ENCODE measurements around the gene DNAJC1.

Gene DNAJC1

GRCh38 chr10:22005763-22006162, 2.2 kb upstream of the DNAJC1 start:
- Histone ChIP-seq H3K4me2 (ENCODE audit: insufficient read depth, low read length) (no peak overlapping the region), H3K36me3 (ENCODE audit: insufficient read depth, low read length) (no peaks in the 10 kb centered on the region), H3K4me3 (ENCODE audit: low read depth in 1 of 2, low read length in 2 of 2) (no peak overlapping the region), H3K79me2 (ENCODE audit: insufficient read depth, low read length) (no peaks in the 10 kb centered on the region), H3K27me3 (ENCODE audit: insufficient read depth, low read length, poor library complexity) (peaks cover 10% of the 10 kb centered on the region), H3K4me1 (ENCODE audit: insufficient read depth, low read length) (peaks cover 35% of the 10 kb centered on the region), H3K9ac (ENCODE audit: low read depth, low read length) (no peak overlapping the region), H4K20me1 (ENCODE audit: insufficient read depth, low read length) (no peaks in the 10 kb centered on the region), H2AFZ (ENCODE audit: low read depth, low read length) (no peak overlapping the region), H3K9me3 (ENCODE audit: insufficient read depth, low read length, severe bottlenecking) (no peaks in the 10 kb centered on the region), H3K27ac (ENCODE audit: low read length) (no peak overlapping the region)
- DNase-seq: peak; percentile 47
- peak; percentile 8; the same call in 1 of the 3 replicates for ATAC-seq (ENCODE audit: insufficient read depth, low read depth)
- no peak for TF ChIP-seq CTCF (IDR thresholded peaks at IDR 0.05; ENCODE audit: borderline replicate concordance, extremely low read depth, low read length, poor library complexity, severe bottlenecking)
- TF ChIP-seq EZH2 (IDR thresholded peaks at IDR 0.05; ENCODE audit: borderline replicate concordance, low read depth, low read length, severe bottlenecking): no peak

- Histone ChIP-seq H4K20me1 (ENCODE audit: insufficient read depth, low read length) (no peaks in the 10 kb centered on the region), H3K79me2 (ENCODE audit: insufficient read depth, low read length) (no peaks in the 10 kb centered on the region), H2AFZ (ENCODE audit: low read depth, low read length) (peak overlapping the region; percentile 87), H3K36me3 (ENCODE audit: insufficient read depth, low read length) (no peaks in the 10 kb centered on the region), H3K27me3 (ENCODE audit: insufficient read depth, low read length, poor library complexity) (peaks cover 10% of the 10 kb centered on the region), H3K4me2 (ENCODE audit: insufficient read depth, low read length) (peak overlapping the region; percentile 98), H3K27ac (ENCODE audit: low read length) (peak overlapping the region; percentile 64), H3K4me1 (ENCODE audit: insufficient read depth, low read length) (peaks cover 35% of the 10 kb centered on the region), H3K9ac (ENCODE audit: low read depth, low read length) (peak overlapping the region; percentile 67), H3K4me3 (ENCODE audit: low read depth in 1 of 2, low read length in 2 of 2) (peak overlapping the region; percentile 41 to 64; a peak in 3 of 4 replicates), H3K9me3 (ENCODE audit: insufficient read depth, low read length, severe bottlenecking) (no peaks in the 10 kb centered on the region)
- DNase-seq: no peak
- ATAC-seq (ENCODE audit: insufficient read depth, low read depth): no peak
- TF ChIP-seq CTCF (IDR thresholded peaks at IDR 0.05; ENCODE audit: borderline replicate concordance, extremely low read depth, low read length, poor library complexity, severe bottlenecking) (no peak), EZH2 (IDR thresholded peaks at IDR 0.05; ENCODE audit: borderline replicate concordance, low read depth, low read length, severe bottlenecking) (no peak)
Observed at GRCh38 chr10:22003964-22004281, 393 bp upstream of the DNAJC1 start.

- no peaks in the 10 kb centered on the region for H4K20me1 ChIP-seq (ENCODE audit: insufficient read depth, low read length)
- H3K9me3 ChIP-seq (ENCODE audit: insufficient read depth, low read length, severe bottlenecking): no peaks in the 10 kb centered on the region
- peak; percentile 33 for DNase-seq
- peak overlapping the region; percentile 98 for H3K4me2 ChIP-seq (ENCODE audit: insufficient read depth, low read length)
- H3K4me1 ChIP-seq (ENCODE audit: insufficient read depth, low read length): peaks cover 35% of the 10 kb centered on the region
- peak overlapping the region; percentile 18; the same call in 1 of the 2 replicates for H3K27ac ChIP-seq (ENCODE audit: low read length)
- peak overlapping the region; percentile 67 for H3K9ac ChIP-seq (ENCODE audit: low read depth, low read length)
- peaks cover 7% of the 10 kb centered on the region for H3K27me3 ChIP-seq (ENCODE audit: insufficient read depth, low read length, poor library complexity)
- ATAC-seq (ENCODE audit: insufficient read depth, low read depth): peak; percentile 14; the same call in 1 of the 3 replicates
- no peaks in the 10 kb centered on the region for H3K79me2 ChIP-seq (ENCODE audit: insufficient read depth, low read length)
- H3K36me3 ChIP-seq (ENCODE audit: insufficient read depth, low read length): no peaks in the 10 kb centered on the region
- H3K4me3 ChIP-seq (ENCODE audit: low read depth in 1 of 2, low read length in 2 of 2): peak overlapping the region; percentile 41 to 64; a peak in 3 of 4 replicates
- peak overlapping the region; percentile 87 for H2AFZ ChIP-seq (ENCODE audit: low read depth, low read length)
- TF ChIP-seq CTCF (IDR thresholded peaks at IDR 0.05; ENCODE audit: borderline replicate concordance, extremely low read depth, low read length, poor library complexity, severe bottlenecking): no peak
- no peak for TF ChIP-seq EZH2 (IDR thresholded peaks at IDR 0.05; ENCODE audit: borderline replicate concordance, low read depth, low read length, severe bottlenecking)
Observed at GRCh38 chr10:22002591-22003176, 846 bp downstream of the DNAJC1 start.
